GM20000 (cell line): ENCODE results near the gene DOCK10.

Experiments
- DNase-seq: peaks from one replicate; pipeline ENCODE4 v3.0.0; 2012; ENCODE audit warnings: low spot score
- CTCF ChIP-seq: IDR thresholded peaks from 2 replicates; pipeline ENCODE4 v1.5.1; 2012; ENCODE audit warnings: mild to moderate bottlenecking, control low read depth; ENCODE audit errors: extremely low read depth, missing control alignments

The DOCK10 gene

GRCh38 chr2:224819075-224819474 is 223.2 kb downstream of the DOCK10 start:
- TF ChIP-seq CTCF = no peak
- DNase-seq = no peak

- DNase-seq = no peak
- TF ChIP-seq CTCF = no peak
These were observed 224.6 kb downstream of the DOCK10 start for GRCh38 chr2:224817676-224818075.

- TF ChIP-seq CTCF = no peak
- no peak for DNase-seq
These were observed 225.5 kb downstream of the DOCK10 start for GRCh38 chr2:224816816-224817215.

GRCh38 chr2:224813578-224813977 is 228.7 kb downstream of the DOCK10 start:
- no peak for TF ChIP-seq CTCF

GRCh38 chr2:224807153-224807964 is 234.9 kb downstream of the DOCK10 start:
- DNase-seq = no peak
- TF ChIP-seq CTCF = no peak

More at GRCh38 chr2:224813578-224813977, 228.7 kb downstream of the DOCK10 start:
- DNase-seq = no peak

GRCh38 chr2:224803930-224804329 is 238.3 kb downstream of the DOCK10 start:
- no peak for DNase-seq
- TF ChIP-seq CTCF = no peak

- no peak for DNase-seq
- no peak for TF ChIP-seq CTCF
These were observed 239.9 kb downstream of the DOCK10 start for GRCh38 chr2:224802407-224802806.
